Liver (tissue), 3 donors: ENCODE data around the gene MAL.

Source experiments
- EGR1 ChIP-seq, 2 donors: IDR thresholded peaks; 2 replicates each; pipeline ENCODE4 v1.6.1; 2016 to 2018; ENCODE audit warnings: antibody characterized with exemption in 2 of 2, low read depth in 2 of 2
- JUND ChIP-seq, 2 donors: IDR thresholded peaks; 2 replicates each; pipeline ENCODE4 v1.6.1; 2016; ENCODE audit warnings: antibody characterized with exemption in 2 of 2
- RAD21 ChIP-seq, 2 donors: IDR thresholded peaks; 2 replicates each; pipeline ENCODE4 v1.6.1; 2016; ENCODE audit warnings: antibody characterized with exemption in 2 of 2, mild to moderate bottlenecking in 2 of 2
- TAF1 ChIP-seq: conservative IDR thresholded peaks from 2 replicates; pipeline ENCODE4 v1.6.1; 2016; ENCODE audit warnings: antibody characterized with exemption, mild to moderate bottlenecking
- TF ChIP-seq, protein P1 (sequence below): fragments of 150-350 bp; IDR thresholded peaks from 2 replicates; pipeline ENCODE4 v1.5.1; 2017; ENCODE audit warnings: improper control_type of control experiment, low read depth, low read length; ENCODE audit not compliant: missing input control
- TF ChIP-seq, protein P2 (sequence below): IDR thresholded peaks from 2 replicates; pipeline ENCODE4 v1.6.1; 2016; ENCODE audit warnings: antibody characterized with exemption
- TF ChIP-seq, protein P3 (sequence below): IDR thresholded peaks from 2 replicates; pipeline ENCODE4 v1.6.1; 2016; ENCODE audit warnings: antibody characterized with exemption
- donor health status: healthy.
- donor health status: healthy.

DNA sequence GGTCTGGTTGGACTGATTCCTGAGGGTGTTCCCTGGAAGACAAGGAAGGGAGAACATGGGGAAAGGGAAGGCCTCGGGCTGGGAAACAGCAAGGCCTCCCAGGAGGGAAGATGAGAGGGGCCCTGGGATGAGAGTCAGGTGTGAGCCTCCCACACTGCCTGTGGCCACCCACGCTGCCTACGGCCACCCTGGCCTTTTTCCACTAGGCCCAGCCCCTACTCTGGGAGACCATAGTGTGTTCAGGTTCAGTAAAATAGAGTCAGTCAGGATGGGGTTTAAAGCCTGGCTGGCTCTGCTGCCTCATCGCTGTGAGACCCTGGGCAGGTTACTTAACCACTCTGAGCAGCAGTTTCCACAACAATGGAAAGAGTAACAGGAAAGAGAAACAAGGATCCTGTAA, 47.7 kb upstream of the MAL start:
- TF ChIP-seq, protein P1, sequence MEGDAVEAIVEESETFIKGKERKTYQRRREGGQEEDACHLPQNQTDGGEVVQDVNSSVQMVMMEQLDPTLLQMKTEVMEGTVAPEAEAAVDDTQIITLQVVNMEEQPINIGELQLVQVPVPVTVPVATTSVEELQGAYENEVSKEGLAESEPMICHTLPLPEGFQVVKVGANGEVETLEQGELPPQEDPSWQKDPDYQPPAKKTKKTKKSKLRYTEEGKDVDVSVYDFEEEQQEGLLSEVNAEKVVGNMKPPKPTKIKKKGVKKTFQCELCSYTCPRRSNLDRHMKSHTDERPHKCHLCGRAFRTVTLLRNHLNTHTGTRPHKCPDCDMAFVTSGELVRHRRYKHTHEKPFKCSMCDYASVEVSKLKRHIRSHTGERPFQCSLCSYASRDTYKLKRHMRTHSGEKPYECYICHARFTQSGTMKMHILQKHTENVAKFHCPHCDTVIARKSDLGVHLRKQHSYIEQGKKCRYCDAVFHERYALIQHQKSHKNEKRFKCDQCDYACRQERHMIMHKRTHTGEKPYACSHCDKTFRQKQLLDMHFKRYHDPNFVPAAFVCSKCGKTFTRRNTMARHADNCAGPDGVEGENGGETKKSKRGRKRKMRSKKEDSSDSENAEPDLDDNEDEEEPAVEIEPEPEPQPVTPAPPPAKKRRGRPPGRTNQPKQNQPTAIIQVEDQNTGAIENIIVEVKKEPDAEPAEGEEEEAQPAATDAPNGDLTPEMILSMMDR, result no peak
- TF ChIP-seq, protein P2, sequence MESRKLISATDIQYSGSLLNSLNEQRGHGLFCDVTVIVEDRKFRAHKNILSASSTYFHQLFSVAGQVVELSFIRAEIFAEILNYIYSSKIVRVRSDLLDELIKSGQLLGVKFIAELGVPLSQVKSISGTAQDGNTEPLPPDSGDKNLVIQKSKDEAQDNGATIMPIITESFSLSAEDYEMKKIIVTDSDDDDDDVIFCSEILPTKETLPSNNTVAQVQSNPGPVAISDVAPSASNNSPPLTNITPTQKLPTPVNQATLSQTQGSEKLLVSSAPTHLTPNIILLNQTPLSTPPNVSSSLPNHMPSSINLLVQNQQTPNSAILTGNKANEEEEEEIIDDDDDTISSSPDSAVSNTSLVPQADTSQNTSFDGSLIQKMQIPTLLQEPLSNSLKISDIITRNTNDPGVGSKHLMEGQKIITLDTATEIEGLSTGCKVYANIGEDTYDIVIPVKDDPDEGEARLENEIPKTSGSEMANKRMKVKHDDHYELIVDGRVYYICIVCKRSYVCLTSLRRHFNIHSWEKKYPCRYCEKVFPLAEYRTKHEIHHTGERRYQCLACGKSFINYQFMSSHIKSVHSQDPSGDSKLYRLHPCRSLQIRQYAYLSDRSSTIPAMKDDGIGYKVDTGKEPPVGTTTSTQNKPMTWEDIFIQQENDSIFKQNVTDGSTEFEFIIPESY, result no peak
- no peak for TF ChIP-seq RAD21 (IDR thresholded peaks at IDR 0.05)
- no peak for TF ChIP-seq EGR1 (IDR thresholded peaks at IDR 0.05; ENCODE audit: low read depth in 2 of 2)
- TF ChIP-seq TAF1, result no peak
- no peak for TF ChIP-seq JUND (IDR thresholded peaks at IDR 0.05)
- TF ChIP-seq, protein P3, sequence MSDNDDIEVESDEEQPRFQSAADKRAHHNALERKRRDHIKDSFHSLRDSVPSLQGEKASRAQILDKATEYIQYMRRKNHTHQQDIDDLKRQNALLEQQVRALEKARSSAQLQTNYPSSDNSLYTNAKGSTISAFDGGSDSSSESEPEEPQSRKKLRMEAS, result no peak
